GM12892 (cell line): ENCODE results near the gene MLPH.

Experiments used
- DNase-seq: peaks from one replicate; pipeline ENCODE4 v3.0.0; 2011; ENCODE audit not compliant: insufficient read length
- FAIRE-seq: peaks from 2 replicates; lab custom pipeline; 2011; peaks lifted over from hg19 to GRCh38; lab: Jason Lieb, UNC
- POLR2A ChIP-seq: IDR thresholded peaks from 2 replicates; pipeline ENCODE4 v1.6.1; 2011; ENCODE audit warnings: low read depth, low read length, control low read depth
- POLR2AphosphoS5 ChIP-seq: IDR thresholded peaks from 2 replicates; pipeline ENCODE4 v1.6.1; 2011; ENCODE audit warnings: low read depth, low read length, control low read depth
- TAF1 ChIP-seq: IDR thresholded peaks from 2 replicates; pipeline ENCODE4 v1.6.1; 2011; ENCODE audit warnings: low read depth, mild to moderate bottlenecking, control low read depth, low read length, borderline replicate concordance

Gene MLPH

GRCh38 chr2:237536617-237537016, 49.6 kb downstream of the MLPH start:
- FAIRE-seq (no peak), DNase-seq (no peak)
- TF ChIP-seq POLR2AphosphoS5 (no peak), TAF1 (no peak), POLR2A (no peak)

- no peak for TF ChIP-seq POLR2A
- no peak for DNase-seq
- FAIRE-seq, result no peak
These were observed 51.1 kb downstream of the MLPH start for GRCh38 chr2:237538001-237538720.

GRCh38 chr2:237538901-237539300, 51.9 kb downstream of the MLPH start:
- DNase-seq (no peak), FAIRE-seq (no peak)
- TF ChIP-seq TAF1 (no peak), POLR2AphosphoS5 (no peak), POLR2A (no peak)

DNA sequence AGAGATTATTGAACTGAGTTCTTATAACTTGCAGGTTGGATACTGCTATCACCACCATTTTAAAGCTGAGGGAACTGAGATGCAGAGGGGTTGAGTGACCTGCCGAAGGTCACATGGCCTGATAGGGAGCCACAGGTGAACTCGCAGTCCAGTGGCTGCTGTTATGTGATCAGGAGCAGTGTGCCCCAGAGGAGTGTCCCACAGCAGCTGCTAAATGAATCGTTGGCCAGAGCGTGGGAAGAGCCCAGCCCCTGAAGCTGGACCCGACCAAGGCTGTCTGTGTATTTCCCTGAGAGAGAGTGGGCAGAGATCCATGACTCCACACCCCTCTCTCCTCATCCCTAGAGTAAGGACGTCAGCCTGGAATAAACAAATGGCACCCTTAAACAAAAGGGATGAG, 52.6 kb downstream of the MLPH start:
- FAIRE-seq, result no peak
- no peak for DNase-seq
- TF ChIP-seq TAF1 (no peak), POLR2AphosphoS5 (no peak), POLR2A (no peak)

DNA sequence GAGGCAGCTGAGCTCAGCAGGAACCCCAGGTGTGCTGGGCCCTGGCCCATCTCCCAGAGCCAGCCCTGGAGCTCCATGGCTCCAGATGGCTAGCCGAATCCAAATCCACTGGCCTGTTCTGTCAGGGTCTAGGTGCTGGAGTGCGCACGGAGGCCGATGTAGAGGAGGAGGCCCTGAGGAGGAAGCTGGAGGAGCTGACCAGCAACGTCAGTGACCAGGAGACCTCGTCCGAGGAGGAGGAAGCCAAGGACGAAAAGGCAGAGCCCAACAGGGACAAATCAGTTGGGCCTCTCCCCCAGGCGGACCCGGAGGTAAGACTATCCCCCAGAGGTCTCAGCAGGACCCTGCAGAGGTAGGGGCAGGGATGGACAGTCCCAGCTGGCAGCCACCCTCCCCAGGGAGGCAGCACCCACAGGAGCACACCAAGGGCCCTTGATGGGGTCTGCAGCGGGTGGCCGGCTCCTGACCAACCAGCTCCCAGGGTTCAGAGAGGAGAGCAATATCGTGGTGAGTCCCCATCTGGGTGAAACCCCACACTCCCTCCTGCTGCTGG, 53.2 kb downstream of the MLPH start:
- no peak for FAIRE-seq

GRCh38 chr2:237540823-237541222, 53.8 kb downstream of the MLPH start:
- FAIRE-seq, result no peak
- TF ChIP-seq TAF1, result no peak
- no peak for TF ChIP-seq POLR2A
- no peak for TF ChIP-seq POLR2AphosphoS5
- DNase-seq, result no peak

More for the DNA sequence above, 53.2 kb downstream of the MLPH start:
- no peak for DNase-seq
- no peak for TF ChIP-seq POLR2A
- no peak for TF ChIP-seq TAF1
- no peak for TF ChIP-seq POLR2AphosphoS5

DNA sequence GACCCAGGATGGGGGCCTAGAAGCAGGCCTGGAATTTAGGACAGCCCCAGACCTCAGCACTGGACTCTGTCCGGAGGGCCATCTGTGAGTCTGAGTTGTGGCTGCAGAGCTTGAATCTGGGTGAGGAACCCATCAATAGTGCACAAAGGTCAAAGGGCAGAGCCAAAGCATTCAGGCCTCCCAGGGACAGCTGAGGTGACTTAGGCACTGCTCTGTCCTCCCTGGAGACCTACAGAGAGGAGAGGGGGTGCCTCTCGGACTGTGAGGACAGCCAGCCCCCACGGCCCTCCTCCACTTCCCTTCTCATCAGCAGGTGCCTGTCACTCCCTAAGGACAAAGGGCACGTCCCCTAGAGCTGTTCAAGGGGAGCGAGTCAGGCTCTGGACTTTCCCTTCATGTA, 54.2 kb downstream of the MLPH start:
- no peak for FAIRE-seq
- DNase-seq, result no peak
- no peak for TF ChIP-seq TAF1
- no peak for TF ChIP-seq POLR2AphosphoS5

DNA sequence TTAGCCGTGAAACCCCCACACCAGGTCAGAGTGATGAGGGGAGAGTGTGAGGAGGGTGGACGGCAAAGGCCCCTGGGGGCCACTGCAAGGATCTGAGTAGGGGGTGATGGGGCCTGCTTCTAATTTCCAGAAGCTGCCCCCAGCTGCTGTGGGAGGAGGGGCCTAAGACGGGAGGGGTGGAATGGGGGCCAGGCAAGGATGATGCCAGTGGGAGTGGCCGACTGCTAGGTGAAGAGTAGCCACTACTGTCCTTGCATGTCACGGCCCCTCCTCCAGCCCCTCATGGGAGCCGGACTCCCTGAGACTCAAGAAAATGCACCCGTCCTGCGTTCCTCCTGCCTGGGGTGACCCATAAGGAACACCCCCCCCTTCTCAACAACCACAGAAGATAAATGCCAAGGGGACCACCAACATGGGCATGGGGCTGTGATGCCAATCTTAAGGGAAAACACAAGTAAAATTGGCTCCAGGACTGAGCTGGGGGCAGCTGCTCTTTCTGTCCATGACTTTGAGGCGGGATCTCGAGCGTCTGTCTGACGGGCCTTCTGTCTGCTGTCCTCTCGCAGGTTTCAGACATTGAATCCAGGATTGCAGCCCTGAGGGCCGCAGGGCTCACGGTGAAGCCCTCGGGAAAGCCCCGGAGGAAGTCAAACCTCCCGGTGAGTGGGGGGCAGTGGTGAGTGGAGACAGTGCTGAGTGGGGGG, 55.1 kb downstream of the MLPH start:
- FAIRE-seq (no peak), DNase-seq (no peak)

GRCh38 chr2:237546040-237546875, 59.2 kb downstream of the MLPH start:
- TF ChIP-seq POLR2A (no peak), POLR2AphosphoS5 (no peak), TAF1 (no peak)
- DNase-seq, result no peak
- FAIRE-seq, result no peak

More for the DNA sequence above, 55.1 kb downstream of the MLPH start:
- TF ChIP-seq POLR2AphosphoS5 (no peak), POLR2A (no peak), TAF1 (no peak)

DNA sequence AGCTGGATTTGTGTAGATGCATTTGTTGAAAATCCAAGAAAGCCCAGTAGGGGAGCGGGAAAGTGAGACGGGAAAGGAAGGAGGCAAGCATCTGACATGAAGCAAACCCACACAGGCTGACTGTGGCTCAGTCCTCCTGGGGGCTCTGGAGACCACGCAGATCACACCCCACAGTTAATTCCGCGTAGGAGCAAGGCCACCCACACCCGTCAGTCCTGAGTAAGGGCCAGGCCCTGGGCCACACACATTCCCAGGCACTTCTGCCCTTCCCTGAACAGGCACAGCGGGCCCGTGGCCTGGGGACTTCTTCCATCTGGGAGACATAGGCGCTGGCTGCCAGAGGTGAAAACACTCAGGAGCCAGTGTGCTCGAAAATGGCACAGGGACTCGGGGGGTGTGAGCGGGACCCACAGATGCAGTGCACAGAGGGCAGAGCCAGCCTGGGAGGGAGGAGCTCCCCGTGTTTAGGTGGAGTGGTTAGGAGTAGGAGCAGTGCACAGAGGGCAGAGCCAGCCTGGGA, 59.9 kb downstream of the MLPH start:
- FAIRE-seq (no peak), DNase-seq (no peak)
- TF ChIP-seq POLR2AphosphoS5 (no peak), TAF1 (no peak), POLR2A (no peak)

- no peak for TF ChIP-seq TAF1
- no peak for TF ChIP-seq POLR2AphosphoS5
- no peak for TF ChIP-seq POLR2A
- no peak for FAIRE-seq
- no peak for DNase-seq
These were observed 60.9 kb downstream of the MLPH start for GRCh38 chr2:237547841-237548416.
